BJ (cell line): ENCODE data around the gene DKKL1. TPM values are rescaled to one million over a fixed set of nuclear protein-coding genes. Genes with fewer than 3 reads are reported as not detected.

Source experiments
- CTCF ChIA-PET: fragments of 350-600 bp; formaldehyde crosslinking; extraction: SDS; loops from one replicate; lab custom pipeline; 2021; ENCODE audit warnings: antibody characterized with exemption, inconsistent platforms; lab: Yijun Ruan, JAX
- POLR2A ChIA-PET: fragments of 300-600 bp; sonication (Branson Sonifier 250); formaldehyde crosslinking; extraction: SDS; loops from one replicate; lab custom pipeline; 2021; ENCODE audit warnings: antibody characterized with exemption; lab: Charles Lee
- DNase-seq: peaks from one replicate; pipeline ENCODE4 v3.0.0-alpha.2; 2011; ENCODE audit warnings: low read depth
- H3K27me3 ChIP-seq: 2 replicates; pipeline ENCODE4 v1.6.0; 2011; ENCODE audit warnings: low read length; ENCODE audit not compliant: control insufficient read depth, insufficient read depth
- H3K36me3 ChIP-seq: 2 replicates; pipeline ENCODE4 v1.5.1; 2011; ENCODE audit warnings: low read length; ENCODE audit not compliant: control insufficient read depth, insufficient read depth
- H3K4me3 ChIP-seq: 2 replicates; pipeline ENCODE4 v1.5.1; 2011; ENCODE audit warnings: low read depth, mild to moderate bottlenecking, control low read depth, low read length
- polyA plus RNA-seq: library from polyadenylated mRNA; depleted of rRNA; stranded (reverse); fragments of >200 nt; gene quantifications from 2 replicates; pipeline ENCODE4 v1.2.3, GENCODE V29; 2011; rRNA removed
- TF ChIP-seq, protein P1 (sequence below): IDR thresholded peaks from 2 replicates; pipeline ENCODE4 v1.5.1; 2011; ENCODE audit warnings: low read depth, mild to moderate bottlenecking, control low read depth, inconsistent platforms, low read length, moderate library complexity; ENCODE audit not compliant: insufficient read depth

The DKKL1 gene
- polyA plus RNA-seq, 1 experiment = 0.10 TPM

DNA sequence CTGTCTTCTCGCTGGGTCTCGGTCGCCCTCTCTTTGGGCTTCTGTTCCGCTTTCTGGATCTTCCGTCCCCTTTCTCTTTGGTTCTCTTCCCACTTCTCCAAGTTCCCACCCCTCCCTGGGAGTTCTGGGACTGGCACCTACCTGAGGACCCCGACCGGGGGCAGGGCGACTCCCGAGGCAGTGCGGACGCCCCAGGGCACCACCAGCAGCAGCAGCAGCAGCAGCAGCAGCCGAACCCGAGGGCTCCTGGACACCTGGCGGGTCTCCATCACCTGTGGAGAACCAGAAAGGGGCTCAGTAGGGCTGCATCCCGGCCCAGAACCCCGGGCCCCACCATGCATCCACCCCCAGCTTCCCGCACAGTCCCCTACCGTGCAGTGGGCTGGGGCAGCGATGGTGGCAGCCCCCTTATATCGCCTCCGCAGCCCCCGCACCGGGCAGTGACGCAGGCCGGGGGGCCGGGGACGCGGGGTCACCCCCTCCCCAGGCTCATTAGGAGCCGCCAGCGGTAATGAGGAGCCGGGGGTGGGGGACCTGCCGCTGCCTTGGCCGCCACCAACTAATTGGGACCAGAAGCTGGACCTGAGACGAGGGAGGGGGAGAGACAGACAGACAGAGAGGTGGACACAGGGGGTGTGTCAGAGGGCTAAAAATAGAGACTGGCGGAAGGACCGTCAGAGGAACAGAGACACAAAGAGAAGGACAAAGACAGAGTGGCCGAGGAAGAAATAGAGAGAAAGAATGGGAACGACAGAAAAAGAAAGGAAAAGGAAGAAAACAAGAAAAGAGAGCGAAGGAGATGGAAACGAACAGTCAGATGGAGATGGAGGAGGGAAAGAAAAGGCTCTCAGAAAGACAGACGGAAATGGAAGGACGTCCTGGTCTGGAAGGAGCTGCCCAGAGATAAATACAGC lies 59.7 kb downstream of the DKKL1 start, which contains the start of gene PTH2:
TSS of gene PTH2 (minus strand) at position 371 of the 914 bp plus-strand sequence. CDS start at position 269, 102 bp downstream.
- H3K4me3 ChIP-seq = no peak within 1 kb of the TSS
- TF ChIP-seq, protein P1, sequence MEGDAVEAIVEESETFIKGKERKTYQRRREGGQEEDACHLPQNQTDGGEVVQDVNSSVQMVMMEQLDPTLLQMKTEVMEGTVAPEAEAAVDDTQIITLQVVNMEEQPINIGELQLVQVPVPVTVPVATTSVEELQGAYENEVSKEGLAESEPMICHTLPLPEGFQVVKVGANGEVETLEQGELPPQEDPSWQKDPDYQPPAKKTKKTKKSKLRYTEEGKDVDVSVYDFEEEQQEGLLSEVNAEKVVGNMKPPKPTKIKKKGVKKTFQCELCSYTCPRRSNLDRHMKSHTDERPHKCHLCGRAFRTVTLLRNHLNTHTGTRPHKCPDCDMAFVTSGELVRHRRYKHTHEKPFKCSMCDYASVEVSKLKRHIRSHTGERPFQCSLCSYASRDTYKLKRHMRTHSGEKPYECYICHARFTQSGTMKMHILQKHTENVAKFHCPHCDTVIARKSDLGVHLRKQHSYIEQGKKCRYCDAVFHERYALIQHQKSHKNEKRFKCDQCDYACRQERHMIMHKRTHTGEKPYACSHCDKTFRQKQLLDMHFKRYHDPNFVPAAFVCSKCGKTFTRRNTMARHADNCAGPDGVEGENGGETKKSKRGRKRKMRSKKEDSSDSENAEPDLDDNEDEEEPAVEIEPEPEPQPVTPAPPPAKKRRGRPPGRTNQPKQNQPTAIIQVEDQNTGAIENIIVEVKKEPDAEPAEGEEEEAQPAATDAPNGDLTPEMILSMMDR = no peak
- CTCF ChIA-PET = interaction anchor here (2.5 kb wide), 1 partner anchor 20 kb away, joined by 9 read pairs; no protein-coding TSS in a partner anchor
- no peak for DNase-seq
- peaks cover 84% of the 10 kb centered on the region for H3K27me3 ChIP-seq
- H3K36me3 ChIP-seq = no peaks in the 10 kb centered on the region
- POLR2A ChIA-PET = no interaction called here

DNA sequence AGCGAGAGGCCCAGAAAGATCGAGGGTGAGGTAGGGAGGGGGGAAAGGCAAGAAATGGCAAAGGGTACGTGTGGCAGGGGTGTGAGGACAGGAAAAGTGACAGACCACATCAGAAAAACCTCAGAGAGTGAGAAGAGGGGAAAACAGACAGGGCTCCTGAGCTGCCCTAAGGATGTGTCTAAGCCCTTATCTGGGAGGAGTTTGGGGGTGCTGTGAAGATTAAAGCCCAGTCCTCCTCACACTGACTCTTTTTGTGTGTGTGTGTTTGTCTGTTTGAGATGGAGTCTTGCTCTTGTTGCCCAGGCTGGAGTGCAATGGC lies 60.3 kb downstream of the DKKL1 start:
- TF ChIP-seq, protein P1 = no peak
- ChIA-PET POLR2A (no interaction called here), CTCF (interaction anchor here (2.0 to 2.5 kb wide), 2 partner anchors 19 to 32 kb away, joined by 7 to 9 read pairs; no protein-coding TSS in a partner anchor)
- Histone ChIP-seq H3K4me3 (no peak overlapping the region), H3K27me3 (peaks cover 84% of the 10 kb centered on the region), H3K36me3 (no peaks in the 10 kb centered on the region)
- DNase-seq = no peak

Other genes starting within 250 kb of the DKKL1 start
- 6.7 and 9.4 TPM in 2 replicates for gene LIN7B, start 249.5 kb upstream of the DKKL1 start, polyA plus RNA-seq
- 0.67 and 0.94 TPM in 2 replicates for gene C19orf73, start 244.7 kb upstream of the DKKL1 start, polyA plus RNA-seq
- gene PPFIA3, start 244.3 kb upstream of the DKKL1 start, polyA plus RNA-seq = 0.75 and 1.4 TPM in 2 replicates
- gene HRC, start 208.5 kb upstream of the DKKL1 start, polyA plus RNA-seq = 0.07 and 0.25 TPM in 2 replicates
- 12.8 and 17.6 TPM in 2 replicates for gene TRPM4, start 206.1 kb upstream of the DKKL1 start, polyA plus RNA-seq
- gene SLC6A16, start 38.7 kb upstream of the DKKL1 start, polyA plus RNA-seq = 0.42 and 0.58 TPM in 2 replicates
- gene CD37, start 28.5 kb upstream of the DKKL1 start, polyA plus RNA-seq = not detected in 2 replicates
- 23.9 and 37.1 TPM in 2 replicates for gene TEAD2, start 1.5 kb upstream of the DKKL1 start, polyA plus RNA-seq
- not detected in 2 replicates for gene KASH5, start 24.4 kb downstream of the DKKL1 start, polyA plus RNA-seq
- not detected in 2 replicates for gene PTH2, start 59.6 kb downstream of the DKKL1 start, polyA plus RNA-seq
- not detected in 2 replicates for gene GFY, start 61.5 kb downstream of the DKKL1 start, polyA plus RNA-seq
- gene SLC17A7, start 77.7 kb downstream of the DKKL1 start, polyA plus RNA-seq = 0.09 and 0.10 TPM in 2 replicates
- gene PIH1D1, start 87.9 kb downstream of the DKKL1 start, polyA plus RNA-seq = 69.5 and 75.8 TPM in 2 replicates
- gene ALDH16A1, start 89.3 kb downstream of the DKKL1 start, polyA plus RNA-seq = 5.9 and 15.0 TPM in 2 replicates
- 4.9 and 7.7 TPM in 2 replicates for gene FLT3LG, start 110.3 kb downstream of the DKKL1 start, polyA plus RNA-seq
- 2,322 and 6,136 TPM in 2 replicates for gene RPL13A, start 123.7 kb downstream of the DKKL1 start, polyA plus RNA-seq
- gene RPS11, start 132.6 kb downstream of the DKKL1 start, polyA plus RNA-seq = 2,226 and 2,533 TPM in 2 replicates
- 77.3 and 98.8 TPM in 2 replicates for gene FCGRT, start 148.8 kb downstream of the DKKL1 start, polyA plus RNA-seq
- gene RCN3, start 164.1 kb downstream of the DKKL1 start, polyA plus RNA-seq = 52.4 and 68.9 TPM in 2 replicates
- gene NOSIP, start 216.7 kb downstream of the DKKL1 start, polyA plus RNA-seq = 59.2 and 87.6 TPM in 2 replicates
- 0.12 and 0.13 TPM in 2 replicates for gene PRRG2, start 217.4 kb downstream of the DKKL1 start, polyA plus RNA-seq
- gene PRR12, start 227.3 kb downstream of the DKKL1 start, polyA plus RNA-seq = 0.42 and 0.43 TPM in 2 replicates